Measurements from ENCODE around the gene MSH5.
"Not testable (repeated sequence)": the region's sequence is repeated elsewhere in the genome, so short reads cannot be mapped to it uniquely, and the experiment has no call there.

MSH5 gene

GRCh38 chr6:31708224-31708623, 31.6 kb upstream of the MSH5 start:
- Histone ChIP-seq H2AFZ (ENCODE audit: low read depth, low read length) (no peak overlapping the region), H3K4me1 (ENCODE audit: low read length) (peaks cover 9% of the 10 kb centered on the region), H3K79me2 (ENCODE audit: low read length) (no peaks in the 10 kb centered on the region), H3K27me3 (ENCODE audit: low read depth, low read length) (no peaks in the 10 kb centered on the region), H3K4me3 (ENCODE audit: low read length) (no peak overlapping the region), H3K36me3 (replicated peaks; ENCODE audit: low read depth, low read length) (no peaks in the 10 kb centered on the region), H3K9ac (ENCODE audit: low read length) (no peak overlapping the region), H3K27ac (ENCODE audit: low read length) (no peak overlapping the region), H4K20me1 (ENCODE audit: insufficient read depth, low read length) (no peaks in the 10 kb centered on the region), H3K9me3 (ENCODE audit: insufficient read depth, low read length) (no peaks in the 10 kb centered on the region), H3K4me2 (ENCODE audit: low read length) (no peak overlapping the region)
- no peak for TF ChIP-seq EZH2phosphoT487 (IDR thresholded peaks at IDR 0.05; ENCODE audit: low read depth)
- TF ChIP-seq CTCF (IDR thresholded peaks at IDR 0.05; ENCODE audit: low read depth, low read length): no peak

- not testable (repeated sequence) for H3K9me3 ChIP-seq (ENCODE audit: insufficient read depth, low read length); H3K27ac ChIP-seq (ENCODE audit: low read length); H3K4me1 ChIP-seq (ENCODE audit: low read length); H3K9ac ChIP-seq (ENCODE audit: low read length); H4K20me1 ChIP-seq (ENCODE audit: insufficient read depth, low read length); H3K4me3 ChIP-seq (ENCODE audit: low read length); H3K4me2 ChIP-seq (ENCODE audit: low read length); H3K79me2 ChIP-seq (ENCODE audit: low read length); H3K27me3 ChIP-seq (ENCODE audit: low read depth, low read length); H3K36me3 ChIP-seq (replicated peaks; ENCODE audit: low read depth, low read length); H2AFZ ChIP-seq (ENCODE audit: low read depth, low read length)
These were observed 30.6 kb upstream of the MSH5 start for GRCh38 chr6:31709157-31709556.

GRCh38 chr6:31710523-31711219, 29.1 kb upstream of the MSH5 start:
- Histone ChIP-seq H3K9me3 (ENCODE audit: insufficient read depth, low read length) (no peaks in the 10 kb centered on the region), H3K9ac (ENCODE audit: low read length) (no peak overlapping the region), H3K79me2 (ENCODE audit: low read length) (no peaks in the 10 kb centered on the region), H4K20me1 (ENCODE audit: insufficient read depth, low read length) (no peaks in the 10 kb centered on the region), H3K4me3 (ENCODE audit: low read length) (no peak overlapping the region), H3K4me2 (ENCODE audit: low read length) (no peak overlapping the region), H3K27ac (ENCODE audit: low read length) (no peak overlapping the region), H2AFZ (ENCODE audit: low read depth, low read length) (no peak overlapping the region), H3K27me3 (ENCODE audit: low read depth, low read length) (no peaks in the 10 kb centered on the region), H3K4me1 (ENCODE audit: low read length) (peaks cover 6% of the 10 kb centered on the region), H3K36me3 (replicated peaks; ENCODE audit: low read depth, low read length) (no peaks in the 10 kb centered on the region)
- TF ChIP-seq EZH2phosphoT487 (IDR thresholded peaks at IDR 0.05; ENCODE audit: low read depth): no peak
- no peak for TF ChIP-seq CTCF (IDR thresholded peaks at IDR 0.05; ENCODE audit: low read depth, low read length)

- no peaks in the 10 kb centered on the region for H4K20me1 ChIP-seq (ENCODE audit: insufficient read depth, low read length)
- no peaks in the 10 kb centered on the region for H3K36me3 ChIP-seq (replicated peaks; ENCODE audit: low read depth, low read length)
- peaks cover 6% of the 10 kb centered on the region for H3K4me1 ChIP-seq (ENCODE audit: low read length)
- H3K9ac ChIP-seq (ENCODE audit: low read length): no peak overlapping the region
- H3K27me3 ChIP-seq (ENCODE audit: low read depth, low read length): no peaks in the 10 kb centered on the region
- no peak overlapping the region for H3K4me3 ChIP-seq (ENCODE audit: low read length)
- H3K9me3 ChIP-seq (ENCODE audit: insufficient read depth, low read length): no peaks in the 10 kb centered on the region
- TF ChIP-seq CTCF (IDR thresholded peaks at IDR 0.05; ENCODE audit: low read depth, low read length): no peak
- no peak for TF ChIP-seq EZH2phosphoT487 (IDR thresholded peaks at IDR 0.05; ENCODE audit: low read depth)
- H2AFZ ChIP-seq (ENCODE audit: low read depth, low read length): no peak overlapping the region
- no peak overlapping the region for H3K27ac ChIP-seq (ENCODE audit: low read length)
- no peak overlapping the region for H3K4me2 ChIP-seq (ENCODE audit: low read length)
- H3K79me2 ChIP-seq (ENCODE audit: low read length): no peaks in the 10 kb centered on the region
These were observed 28.6 kb upstream of the MSH5 start for GRCh38 chr6:31711233-31711632.

Measured in OCI-LY3 (cell line).